Spinal cord (tissue), 10 donors: Measurements from ENCODE around the gene CACNG6. TPM values are rescaled to one million over a fixed set of nuclear protein-coding genes. Genes with fewer than 3 reads are reported as not detected.

ENCODE experiments used
- DNase-seq, 6 donors: peaks; one replicate each; pipeline versions ENCODE4 v3.0.0 to v3.0.0-alpha.2; 2013 to 2015; ENCODE audit warnings: low spot score in 6 of 6, low read depth in 4 of 6
- H3K27ac ChIP-seq: one replicate; pipeline ENCODE4 v1.5.1; 2013; ENCODE audit warnings: low read depth, low read length, control low read depth
- H3K27me3 ChIP-seq: one replicate; pipeline ENCODE4 v1.6.1; 2013; ENCODE audit warnings: low read length; ENCODE audit not compliant: control insufficient read depth, insufficient read depth
- H3K36me3 ChIP-seq: one replicate; pipeline ENCODE4 v1.6.1; 2013; ENCODE audit warnings: low read length; ENCODE audit not compliant: control insufficient read depth, insufficient read depth
- H3K4me1 ChIP-seq: one replicate; pipeline ENCODE4 v1.6.1; 2013; ENCODE audit warnings: low read length; ENCODE audit not compliant: control insufficient read depth, insufficient read depth
- H3K4me3 ChIP-seq: one replicate; pipeline ENCODE4 v1.5.1; 2013; ENCODE audit warnings: low read depth, low read length, control low read depth
- H3K9me3 ChIP-seq: one replicate; pipeline ENCODE4 v1.6.1; 2013; ENCODE audit warnings: low read length; ENCODE audit not compliant: control insufficient read depth, insufficient read depth
- WGBS: methylation state at CpG from one replicate; pipeline ENCODE4 v1.1.5; 2013; ENCODE audit warnings: missing lambda C conversion rate; ENCODE audit not compliant: insufficient coverage; 5-methylcytosine and 5-hydroxymethylcytosine counted together
- polyA plus RNA-seq, 2 donors: library from polyadenylated mRNA; unstranded; fragments of 120-200 nt; gene quantifications; one replicate each; pipeline ENCODE4 v1.2.1, GENCODE V29; 2013; ENCODE audit not compliant: insufficient read length in 2 of 2
- total RNA-seq, 2 donors: library from RNA; depleted of rRNA in 1 of 2; stranded (reverse); fragments of 120-200 nt in 1 of 2; fragments of >200 nt in 1 of 2; gene quantifications; one replicate each; pipeline versions ENCODE4 v1.2.3 to v1.2.4, GENCODE V29; 2013 to 2014
- donor health status: healthy.

The CACNG6 gene
- total and polyA plus RNA-seq, 4 donors: 0.20 to 2.4 (median 1.6) TPM

DNA sequence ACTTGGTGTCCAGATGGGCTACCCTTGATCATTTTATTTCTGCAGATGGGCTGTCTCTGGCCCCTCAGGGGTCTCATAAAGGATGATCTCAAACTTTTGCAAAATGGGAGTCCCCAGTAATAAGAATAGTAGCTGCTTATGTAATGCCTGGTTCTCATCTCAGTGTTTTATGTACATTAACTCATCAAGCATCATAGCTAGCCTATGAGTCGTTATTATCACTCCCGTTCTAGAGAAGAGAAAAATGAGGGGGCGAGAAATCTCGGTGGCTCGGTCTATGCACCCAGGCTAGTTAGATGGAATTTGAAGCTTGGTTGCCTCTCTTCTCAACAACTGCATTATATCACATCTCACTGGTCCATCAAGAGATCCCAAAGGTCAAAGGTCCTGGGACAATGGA is 3.4 kb downstream of the CACNG6 start:
- H3K9me3 ChIP-seq: no peaks in the 10 kb centered on the region
- peaks cover 19% of the 10 kb centered on the region for H3K4me1 ChIP-seq
- H3K36me3 ChIP-seq: no peaks in the 10 kb centered on the region
- no peak overlapping the region for H3K4me3 ChIP-seq
- WGBS: no CpG with 5 or more reads among the region's 5 CpGs
- peaks cover 24% of the 10 kb centered on the region for H3K27me3 ChIP-seq
- no peak for DNase-seq
- no peak overlapping the region for H3K27ac ChIP-seq

DNA sequence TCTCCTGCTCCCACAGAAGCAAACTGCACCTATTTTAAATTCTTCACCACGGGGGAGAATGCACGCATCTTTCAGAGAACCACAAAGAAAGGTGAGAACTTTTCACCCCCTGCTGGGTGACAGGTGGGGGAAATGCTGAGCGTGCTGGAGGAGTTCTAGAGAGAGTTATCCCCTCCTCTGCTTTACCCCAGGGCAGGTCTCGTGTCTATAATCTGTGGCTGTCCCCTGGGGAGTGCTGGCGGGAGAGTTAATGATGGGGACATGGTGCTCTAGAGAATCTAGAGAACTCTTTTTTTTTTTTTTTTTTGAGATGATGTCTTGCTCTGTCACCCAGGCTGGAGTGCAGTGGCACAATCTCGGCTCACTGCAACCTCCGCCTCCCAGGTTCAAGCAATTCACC is 6.8 kb downstream of the CACNG6 start:
- no CpG with 5 or more reads among the region's 7 CpGs for WGBS
- Histone ChIP-seq H3K36me3 (no peaks in the 10 kb centered on the region), H3K9me3 (no peaks in the 10 kb centered on the region), H3K4me3 (no peak overlapping the region), H3K27ac (no peak overlapping the region), H3K27me3 (peaks cover 8% of the 10 kb centered on the region), H3K4me1 (no peaks in the 10 kb centered on the region)
- no peak for DNase-seq

DNA sequence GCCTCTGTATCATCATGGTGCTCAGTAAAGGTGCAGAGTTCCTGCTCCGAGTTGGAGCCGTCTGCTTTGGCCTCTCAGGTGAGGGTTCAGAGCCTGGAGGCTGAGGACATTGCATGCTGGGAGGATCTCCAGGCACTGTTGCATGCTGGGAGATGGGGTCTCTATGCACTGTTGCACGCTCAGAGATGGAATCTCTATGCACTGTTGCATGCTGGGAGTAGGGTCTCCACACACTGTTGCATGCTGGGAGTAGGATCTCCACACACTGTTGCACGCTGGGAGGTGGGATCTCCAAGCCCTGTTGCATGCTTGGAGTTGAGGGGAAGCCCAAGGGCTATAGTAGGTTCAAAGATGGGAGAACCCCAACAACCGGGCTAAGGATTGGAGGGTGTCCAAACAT is 8.3 kb downstream of the CACNG6 start:
- no peak for DNase-seq
- no peaks in the 10 kb centered on the region for H3K36me3 ChIP-seq
- no peaks in the 10 kb centered on the region for H3K27me3 ChIP-seq
- WGBS: 73% methylated on average over 5 of the region's 5 CpGs
- H3K27ac ChIP-seq: no peak overlapping the region
- no peaks in the 10 kb centered on the region for H3K9me3 ChIP-seq
- H3K4me1 ChIP-seq: no peaks in the 10 kb centered on the region
- no peak overlapping the region for H3K4me3 ChIP-seq

DNA sequence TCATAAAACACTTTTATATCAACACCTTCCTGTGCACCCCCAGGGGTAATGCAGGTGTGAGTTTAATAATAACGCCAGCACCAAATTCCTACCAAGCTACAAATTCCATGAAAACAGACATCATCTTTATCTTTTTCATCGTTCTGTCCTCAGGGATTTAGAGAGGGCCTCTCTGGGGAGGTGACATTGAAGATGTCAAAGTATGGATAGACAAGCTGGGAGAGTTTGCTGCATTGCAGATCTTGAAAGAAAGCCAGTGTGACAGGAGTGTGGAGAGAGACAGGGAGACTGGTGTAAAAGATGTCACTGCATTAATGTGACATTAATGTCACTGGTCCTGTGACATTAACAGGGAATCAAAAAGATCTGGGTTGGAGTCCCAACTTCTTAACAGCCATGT is 10.1 kb downstream of the CACNG6 start:
- Histone ChIP-seq H3K4me1 (no peaks in the 10 kb centered on the region), H3K27ac (no peak overlapping the region), H3K27me3 (no peaks in the 10 kb centered on the region), H3K4me3 (no peak overlapping the region), H3K9me3 (no peaks in the 10 kb centered on the region), H3K36me3 (no peaks in the 10 kb centered on the region)
- 100% methylated on average over 1 of the region's 2 CpGs for WGBS
- no peak for DNase-seq

DNA sequence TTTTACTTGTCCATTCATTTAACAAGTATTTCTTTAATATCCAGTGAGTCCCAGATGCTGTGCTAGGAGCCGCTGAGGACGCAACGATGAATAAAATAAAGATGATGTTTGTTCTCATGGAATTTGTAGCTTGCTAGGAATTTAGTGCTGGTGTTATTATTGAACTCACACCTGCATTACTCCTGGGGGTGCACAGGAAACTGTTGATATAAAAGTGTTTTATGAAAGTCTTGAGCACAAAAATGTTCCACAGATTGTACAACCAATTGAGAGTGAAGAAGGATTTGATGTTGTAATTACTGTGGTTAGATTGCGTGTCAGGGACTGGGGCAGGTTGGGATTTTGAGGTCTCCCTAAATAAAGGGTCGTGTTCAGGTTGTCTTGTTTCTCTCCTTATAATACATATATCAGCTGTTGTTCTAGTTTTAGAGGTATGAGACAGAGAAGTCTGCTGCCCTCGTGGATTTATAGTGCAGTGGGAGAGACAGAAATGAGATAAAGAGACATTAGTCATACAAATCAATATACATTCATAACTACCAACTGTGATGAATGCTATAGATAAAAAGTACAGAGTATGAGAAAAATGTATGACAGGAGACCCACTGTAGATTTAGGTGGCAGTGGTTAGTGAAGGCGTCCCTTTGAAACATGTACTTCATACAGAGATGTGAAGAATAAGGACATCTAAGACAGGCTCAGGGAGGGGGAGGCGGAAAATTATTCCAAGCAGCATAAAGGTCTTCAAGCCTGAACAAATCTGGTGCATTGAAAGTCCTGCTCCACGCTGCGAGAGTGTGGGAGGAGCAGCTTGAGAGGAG is 11.3 kb downstream of the CACNG6 start:
- Histone ChIP-seq H3K4me1 (no peaks in the 10 kb centered on the region), H3K27ac (no peak overlapping the region), H3K4me3 (no peak overlapping the region), H3K36me3 (no peaks in the 10 kb centered on the region), H3K9me3 (no peaks in the 10 kb centered on the region), H3K27me3 (no peaks in the 10 kb centered on the region)
- 47% methylated on average over 2 of the region's 10 CpGs for whole genome bisulfite sequencing
- peak in 1 of 6 donors; percentile 37 for DNase-seq

DNA sequence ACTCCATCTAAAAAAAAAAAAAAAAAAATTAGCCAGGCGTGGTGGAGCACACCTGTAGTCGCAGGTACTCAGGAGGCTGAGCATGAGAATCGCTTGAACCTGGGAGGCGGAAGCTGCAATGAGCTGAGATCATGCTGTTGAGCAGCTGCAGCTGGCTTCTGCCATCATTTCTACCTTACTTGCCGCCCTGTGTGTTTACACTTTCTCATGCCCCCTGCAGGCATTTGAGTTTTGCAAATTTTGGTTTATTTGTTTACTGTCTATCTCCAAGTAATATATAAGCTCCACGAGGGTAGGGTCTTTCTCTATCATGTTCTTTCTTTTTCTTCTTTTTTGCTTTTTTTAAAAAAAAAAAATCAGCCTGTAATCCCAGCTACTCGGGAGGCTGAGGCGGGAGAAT is 18.0 kb downstream of the CACNG6 start:
- no peaks in the 10 kb centered on the region for H3K27me3 ChIP-seq
- no peaks in the 10 kb centered on the region for H3K36me3 ChIP-seq
- WGBS: 93% methylated on average over 4 of the region's 8 CpGs
- H3K9me3 ChIP-seq: no peaks in the 10 kb centered on the region
- no peak for DNase-seq
- H3K4me3 ChIP-seq: no peak overlapping the region
- no peak overlapping the region for H3K27ac ChIP-seq
- no peaks in the 10 kb centered on the region for H3K4me1 ChIP-seq

DNA sequence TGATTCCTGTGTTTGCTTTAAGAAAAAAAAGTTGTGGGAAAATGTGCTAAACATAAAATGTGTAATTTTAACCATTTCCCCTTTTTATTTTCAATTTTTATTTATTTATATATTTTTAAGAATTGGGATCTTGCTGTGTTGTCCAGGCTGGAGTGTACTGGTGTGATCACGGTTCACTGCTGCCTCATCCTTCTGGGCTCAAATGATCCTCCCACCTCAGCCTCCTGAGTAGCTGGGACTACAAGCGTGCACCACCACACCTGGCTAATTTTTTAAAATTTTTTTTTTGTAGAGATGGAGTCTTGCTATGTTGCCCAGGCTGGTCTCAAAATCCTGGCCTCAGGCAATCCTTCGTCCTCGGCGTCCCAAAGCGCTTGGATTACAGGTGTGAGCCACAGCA is 19.0 kb downstream of the CACNG6 start:
- WGBS: no CpG with 5 or more reads among the region's 6 CpGs
- Histone ChIP-seq H3K27me3 (no peaks in the 10 kb centered on the region), H3K36me3 (no peaks in the 10 kb centered on the region), H3K4me3 (no peak overlapping the region), H3K9me3 (no peaks in the 10 kb centered on the region), H3K27ac (no peak overlapping the region), H3K4me1 (peaks cover 2% of the 10 kb centered on the region)
- no peak for DNase-seq

DNA sequence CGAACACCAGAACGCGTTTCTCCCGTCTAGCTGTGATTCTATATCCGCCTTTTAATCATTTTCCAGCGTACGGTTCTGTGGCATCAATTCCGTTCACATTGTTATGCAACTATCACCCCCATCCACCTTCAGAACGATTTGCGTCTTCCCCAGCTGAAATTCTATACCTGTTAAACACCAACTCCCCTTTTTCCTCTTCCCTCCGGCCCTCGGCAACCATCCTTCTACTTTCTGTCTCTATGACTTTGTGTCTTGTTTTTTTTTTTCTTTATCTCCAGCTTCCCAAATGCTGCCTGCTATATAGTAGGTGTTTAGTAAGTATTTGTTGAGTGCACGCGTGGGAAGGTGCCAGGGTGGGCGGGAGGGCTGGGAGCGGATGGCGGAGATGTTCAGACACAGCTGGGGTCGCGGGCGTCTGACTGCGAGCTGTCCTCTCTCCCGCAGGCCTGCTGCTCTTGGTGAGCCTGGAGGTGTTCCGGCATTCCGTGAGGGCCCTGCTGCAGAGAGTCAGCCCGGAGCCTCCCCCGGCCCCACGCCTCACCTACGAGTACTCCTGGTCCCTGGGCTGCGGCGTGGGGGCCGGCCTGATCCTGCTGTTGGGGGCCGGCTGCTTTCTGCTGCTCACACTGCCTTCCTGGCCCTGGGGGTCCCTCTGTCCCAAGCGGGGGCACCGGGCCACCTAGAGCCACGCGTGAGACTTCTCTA is 20.2 kb downstream of the CACNG6 start:
- no peak overlapping the region for H3K27ac ChIP-seq
- no peak for DNase-seq
- H3K36me3 ChIP-seq: no peaks in the 10 kb centered on the region
- H3K9me3 ChIP-seq: no peaks in the 10 kb centered on the region
- peaks cover 2% of the 10 kb centered on the region for H3K4me1 ChIP-seq
- no peaks in the 10 kb centered on the region for H3K27me3 ChIP-seq
- WGBS: 31% methylated on average over 34 of the region's 36 CpGs
- H3K4me3 ChIP-seq: no peak overlapping the region

DNA sequence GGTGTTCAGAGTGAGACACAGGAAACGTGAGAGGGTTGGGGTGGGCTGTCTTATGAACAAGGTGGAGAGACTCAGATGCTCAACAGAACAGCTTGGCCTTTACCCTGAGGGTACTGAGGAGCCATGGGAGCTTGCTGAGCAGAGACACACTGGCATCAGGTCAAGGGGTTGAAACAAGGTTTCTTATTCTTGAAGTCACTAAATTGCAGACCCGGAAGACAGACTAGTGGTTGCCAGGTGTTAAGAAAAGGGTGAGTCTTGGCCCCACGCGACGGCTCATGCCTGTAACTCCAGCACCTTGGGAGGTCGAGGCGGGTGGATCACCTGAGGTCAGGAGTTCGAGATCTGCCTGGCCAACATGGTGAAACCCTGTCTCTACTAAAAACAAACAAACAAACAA is 22.4 kb downstream of the CACNG6 start:
- H3K9me3 ChIP-seq: no peaks in the 10 kb centered on the region
- DNase-seq: no peak
- no peak overlapping the region for H3K27ac ChIP-seq
- 94% methylated on average over 8 of the region's 8 CpGs for WGBS
- H3K27me3 ChIP-seq: no peaks in the 10 kb centered on the region
- H3K4me1 ChIP-seq: peaks cover 2% of the 10 kb centered on the region
- no peak overlapping the region for H3K4me3 ChIP-seq
- no peaks in the 10 kb centered on the region for H3K36me3 ChIP-seq
